Smooth muscle cell (in vitro differentiated cells): ENCODE data around the gene KRT9. TPM values are rescaled to one million over a fixed set of nuclear protein-coding genes. Genes with fewer than 3 reads are reported as not detected.

Experiments used
- DNase-seq: peaks from one replicate; lab custom pipeline; 2025; ENCODE audit not compliant: unreplicated experiment; lab: John Stamatoyannopoulos, UW
- H2AFZ ChIP-seq: fragments of 200-600 bp; sonication (generic); 2 replicates; pipeline ENCODE4 v1.6.0; 2016; ENCODE audit warnings: antibody characterized with exemption, low read depth, mild to moderate bottlenecking
- H3F3A ChIP-seq: fragments of 200-600 bp; sonication (generic); 2 replicates; pipeline ENCODE4 v1.6.0; 2017; ENCODE audit warnings: antibody characterized with exemption, low read depth
- H3K27ac ChIP-seq: fragments of 200-600 bp; sonication (generic); 2 replicates; pipeline ENCODE4 v1.5.1; 2016; ENCODE audit warnings: low read depth, mild to moderate bottlenecking
- H3K27me3 ChIP-seq: fragments of 200-600 bp; sonication (generic); 2 replicates; pipeline ENCODE4 v1.6.1; 2016; ENCODE audit warnings: low read depth, mild to moderate bottlenecking
- H3K36me3 ChIP-seq: fragments of 200-600 bp; sonication (generic); 2 replicates; pipeline ENCODE4 v1.5.1; 2016; ENCODE audit warnings: low read depth
- H3K4me1 ChIP-seq: fragments of 200-600 bp; sonication (generic); 2 replicates; pipeline ENCODE4 v1.5.1; 2016; ENCODE audit warnings: low read depth
- H3K4me2 ChIP-seq: fragments of 200-600 bp; sonication (generic); 2 replicates; pipeline ENCODE4 v1.6.0; 2016; ENCODE audit warnings: mild to moderate bottlenecking
- H3K4me3 ChIP-seq: fragments of 200-600 bp; sonication (generic); 2 replicates; pipeline ENCODE4 v1.5.1; 2016; ENCODE audit warnings: mild to moderate bottlenecking
- H3K79me2 ChIP-seq: fragments of 200-600 bp; sonication (generic); 2 replicates; pipeline ENCODE4 v1.6.0; 2016; ENCODE audit warnings: low read depth, mild to moderate bottlenecking
- H3K9ac ChIP-seq: fragments of 200-600 bp; sonication (generic); 2 replicates; pipeline ENCODE4 v1.6.0; 2016; ENCODE audit warnings: low read depth
- H3K9me3 ChIP-seq: fragments of 200-600 bp; sonication (generic); replicated peaks from 2 replicates; pipeline ENCODE4 v1.5.1; 2016; ENCODE audit warnings: low read depth
- H4K20me1 ChIP-seq: fragments of 200-600 bp; sonication (generic); 2 replicates; pipeline ENCODE4 v1.6.0; 2016; ENCODE audit warnings: low read depth
- WGBS: methylation state at CpG from one replicate; pipeline ENCODE4 v1.1.7; 2016; ENCODE audit warnings: low lambda C conversion rate; 5-methylcytosine and 5-hydroxymethylcytosine counted together
- polyA plus RNA-seq: library from polyadenylated mRNA; unstranded; fragments of >200 nt; fragmentation: Nextera tagmentation; extraction: Ambion mirVana; gene quantifications from 2 replicates; pipeline ENCODE4 v1.2.1, GENCODE V29; 2016
- total RNA-seq: library from RNA; depleted of rRNA; stranded (reverse); fragments of >200 nt; gene quantifications from 2 replicates; pipeline ENCODE4 v1.2.3, GENCODE V29; 2014
- TF ChIP-seq, protein P1 (sequence below): fragments of 200-600 bp; sonication (generic); IDR thresholded peaks from 2 replicates; pipeline ENCODE4 v1.5.1; 2017; ENCODE audit warnings: borderline replicate concordance, mild to moderate bottlenecking, antibody characterized with exemption; ENCODE audit not compliant: insufficient read depth, poor library complexity, severe bottlenecking

KRT9 gene
- total and polyA plus RNA-seq, 2 experiments from 2014 or later = 0.22 TPM; not detected in 1

DNA sequence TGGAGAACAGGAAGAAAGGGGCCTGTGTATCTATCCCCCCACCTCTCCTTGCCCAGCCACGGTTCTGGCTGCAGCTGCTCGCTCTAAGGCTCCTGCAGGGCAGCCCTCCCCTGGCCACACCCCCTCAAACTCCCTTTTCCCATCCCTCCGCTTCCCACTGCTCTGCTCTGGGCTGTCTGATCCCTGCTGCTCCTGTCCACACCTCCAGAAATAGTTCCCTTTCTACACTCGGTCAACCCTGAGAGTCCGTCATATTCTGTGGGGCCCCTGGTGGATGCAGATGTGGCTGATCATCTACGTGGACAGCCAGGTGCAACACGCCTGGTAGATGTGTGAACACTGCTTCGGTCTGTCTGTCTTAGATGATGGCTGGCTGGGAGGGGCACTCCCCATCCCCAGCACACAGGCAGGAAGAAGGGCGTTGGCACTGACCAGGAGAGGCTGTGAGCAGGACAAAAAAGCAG lies 24.4 kb downstream of the KRT9 start:
- Histone ChIP-seq H2AFZ (no peak overlapping the region), H3K9me3 (no peaks in the 10 kb centered on the region), H3K4me2 (no peak overlapping the region), H3K4me1 (peaks cover 20% of the 10 kb centered on the region), H3F3A (peaks cover 24% of the 10 kb centered on the region), H3K27ac (peak overlapping the region; percentile 73), H3K27me3 (no peaks in the 10 kb centered on the region), H3K79me2 (no peaks in the 10 kb centered on the region), H3K4me3 (no peak overlapping the region), H3K9ac (no peak overlapping the region), H3K36me3 (no peaks in the 10 kb centered on the region), H4K20me1 (no peaks in the 10 kb centered on the region)
- no peak for DNase-seq
- TF ChIP-seq, protein P1, sequence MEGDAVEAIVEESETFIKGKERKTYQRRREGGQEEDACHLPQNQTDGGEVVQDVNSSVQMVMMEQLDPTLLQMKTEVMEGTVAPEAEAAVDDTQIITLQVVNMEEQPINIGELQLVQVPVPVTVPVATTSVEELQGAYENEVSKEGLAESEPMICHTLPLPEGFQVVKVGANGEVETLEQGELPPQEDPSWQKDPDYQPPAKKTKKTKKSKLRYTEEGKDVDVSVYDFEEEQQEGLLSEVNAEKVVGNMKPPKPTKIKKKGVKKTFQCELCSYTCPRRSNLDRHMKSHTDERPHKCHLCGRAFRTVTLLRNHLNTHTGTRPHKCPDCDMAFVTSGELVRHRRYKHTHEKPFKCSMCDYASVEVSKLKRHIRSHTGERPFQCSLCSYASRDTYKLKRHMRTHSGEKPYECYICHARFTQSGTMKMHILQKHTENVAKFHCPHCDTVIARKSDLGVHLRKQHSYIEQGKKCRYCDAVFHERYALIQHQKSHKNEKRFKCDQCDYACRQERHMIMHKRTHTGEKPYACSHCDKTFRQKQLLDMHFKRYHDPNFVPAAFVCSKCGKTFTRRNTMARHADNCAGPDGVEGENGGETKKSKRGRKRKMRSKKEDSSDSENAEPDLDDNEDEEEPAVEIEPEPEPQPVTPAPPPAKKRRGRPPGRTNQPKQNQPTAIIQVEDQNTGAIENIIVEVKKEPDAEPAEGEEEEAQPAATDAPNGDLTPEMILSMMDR = no peak
- 33% methylated on average over 9 of the region's 9 CpGs for WGBS

DNA sequence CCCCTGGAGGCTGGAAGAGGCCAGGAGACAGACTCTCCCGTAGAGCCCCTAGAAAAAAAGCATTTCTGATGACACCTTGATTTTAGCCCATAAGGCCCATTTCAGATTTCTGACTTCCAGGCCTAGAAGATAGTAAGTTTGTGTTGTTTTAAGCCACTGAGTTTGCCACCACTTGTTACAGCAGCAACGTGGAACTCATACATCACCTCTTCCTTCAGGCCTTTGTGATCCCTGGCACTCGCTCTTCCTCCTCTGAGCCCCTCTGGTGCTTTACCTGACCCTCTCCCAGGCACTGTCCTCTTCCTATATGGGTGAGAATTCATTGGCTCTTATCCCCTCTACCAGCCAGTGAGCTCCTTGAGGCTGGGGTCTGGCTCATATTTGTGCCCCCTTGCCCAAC lies 25.0 kb downstream of the KRT9 start:
- peak overlapping the region; percentile 73 for H3K27ac ChIP-seq
- 96% methylated on average over 3 of the region's 3 CpGs for WGBS
- TF ChIP-seq, protein P1 = no peak

DNA sequence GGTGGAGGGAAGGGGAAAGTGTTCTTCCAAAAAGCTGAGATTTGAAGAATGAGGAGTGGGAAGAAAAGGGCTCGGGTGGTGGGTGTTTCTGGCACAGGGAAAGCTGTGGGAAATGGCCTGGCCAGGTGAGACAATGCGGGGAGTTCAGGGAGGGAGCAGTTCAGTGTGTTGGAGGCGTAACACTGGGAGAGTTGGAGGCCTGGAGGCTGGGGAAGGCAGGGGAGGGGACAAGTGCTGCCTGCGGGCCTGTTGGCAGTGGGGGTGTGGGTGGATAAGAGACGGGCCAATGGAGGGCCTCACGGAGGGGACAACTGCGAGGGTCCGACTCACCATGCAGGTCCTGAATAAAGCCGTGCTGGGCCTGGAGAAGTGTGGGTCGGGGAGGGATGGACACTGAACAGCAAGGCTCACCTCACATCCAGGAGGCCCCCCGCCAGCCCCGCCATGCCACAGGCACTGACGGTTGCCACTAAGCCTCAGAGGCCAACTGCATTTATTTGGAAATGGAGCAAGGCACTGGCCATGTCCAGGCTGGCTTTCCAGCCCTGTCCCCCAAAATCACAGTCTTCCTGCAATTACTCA lies 25.9 kb downstream of the KRT9 start:
- 81% methylated on average over 10 of the region's 13 CpGs for WGBS
- peaks cover 20% of the 10 kb centered on the region for H3K4me1 ChIP-seq
- no peaks in the 10 kb centered on the region for H3K27me3 ChIP-seq
- H3F3A ChIP-seq = peaks cover 28% of the 10 kb centered on the region
- H4K20me1 ChIP-seq = no peaks in the 10 kb centered on the region
- H3K9ac ChIP-seq = no peak overlapping the region
- H3K9me3 ChIP-seq = no peaks in the 10 kb centered on the region
- no peak for DNase-seq
- no peak overlapping the region for H3K4me2 ChIP-seq
- no peaks in the 10 kb centered on the region for H3K79me2 ChIP-seq
- TF ChIP-seq, protein P1 = no peak
- no peak overlapping the region for H2AFZ ChIP-seq
- H3K27ac ChIP-seq = no peak overlapping the region
- no peak overlapping the region for H3K4me3 ChIP-seq
- no peaks in the 10 kb centered on the region for H3K36me3 ChIP-seq

More for the DNA sequence above, 25.0 kb downstream of the KRT9 start:
- H3K4me1 ChIP-seq = peaks cover 20% of the 10 kb centered on the region
- H3K4me2 ChIP-seq = no peak overlapping the region
- no peak overlapping the region for H3K4me3 ChIP-seq
- H3K27me3 ChIP-seq = no peaks in the 10 kb centered on the region
- no peak overlapping the region for H3K9ac ChIP-seq
- no peaks in the 10 kb centered on the region for H4K20me1 ChIP-seq
- no peaks in the 10 kb centered on the region for H3K9me3 ChIP-seq
- no peak overlapping the region for H2AFZ ChIP-seq
- peaks cover 24% of the 10 kb centered on the region for H3F3A ChIP-seq
- no peaks in the 10 kb centered on the region for H3K79me2 ChIP-seq
- no peaks in the 10 kb centered on the region for H3K36me3 ChIP-seq
- no peak for DNase-seq

DNA sequence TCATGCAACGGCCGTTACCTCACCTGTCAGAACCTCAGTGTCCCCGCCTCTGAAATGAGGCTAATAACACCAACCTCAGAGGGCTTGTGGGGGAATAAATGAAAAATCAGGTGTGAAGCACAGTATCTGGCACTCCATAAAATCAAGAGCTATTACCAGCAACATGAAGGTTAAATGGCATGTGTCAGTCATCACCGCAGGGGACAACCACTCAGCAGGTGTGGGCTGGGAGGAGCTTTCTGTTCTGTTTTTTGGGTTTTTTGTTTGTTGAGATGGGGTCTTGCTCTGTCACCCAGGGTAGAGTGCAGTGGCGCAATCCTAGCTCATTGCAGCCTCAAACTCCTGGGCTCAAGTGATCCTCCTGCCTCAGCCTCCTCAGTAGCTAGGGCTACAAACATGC lies 26.9 kb downstream of the KRT9 start:
- Histone ChIP-seq H3K4me3 (no peak overlapping the region), H3K36me3 (no peaks in the 10 kb centered on the region), H3K79me2 (no peaks in the 10 kb centered on the region), H3K9ac (no peak overlapping the region), H4K20me1 (no peaks in the 10 kb centered on the region), H3K9me3 (no peaks in the 10 kb centered on the region), H3K27ac (peak overlapping the region; percentile 34), H3K27me3 (no peaks in the 10 kb centered on the region), H3K4me1 (peaks cover 20% of the 10 kb centered on the region), H2AFZ (no peak overlapping the region), H3K4me2 (peak overlapping the region; percentile 59), H3F3A (peaks cover 26% of the 10 kb centered on the region)
- TF ChIP-seq, protein P1 = no peak
- 90% methylated on average over 5 of the region's 5 CpGs for WGBS
- no peak for DNase-seq
